Activated CD8-positive, alpha-beta memory T cell treated with anti-CD3 and anti-CD28 coated beads, Interleukin-2, amount 50 U/mL, for 4 hours (primary cell): ENCODE measurements around the gene PBX4.

Experiments
- DNase-seq: peaks from one replicate; pipeline ENCODE4 v3.0.0-alpha.2; 2020

Gene PBX4

GRCh38 chr19:19537075-19538048, 81.1 kb downstream of the PBX4 start:
- DNase-seq: peak; percentile 46

GRCh38 chr19:19535311-19536191, 82.9 kb downstream of the PBX4 start:
- no peak for DNase-seq

- no peak for DNase-seq
These were observed 83.8 kb downstream of the PBX4 start for GRCh38 chr19:19534556-19535265.

DNA sequence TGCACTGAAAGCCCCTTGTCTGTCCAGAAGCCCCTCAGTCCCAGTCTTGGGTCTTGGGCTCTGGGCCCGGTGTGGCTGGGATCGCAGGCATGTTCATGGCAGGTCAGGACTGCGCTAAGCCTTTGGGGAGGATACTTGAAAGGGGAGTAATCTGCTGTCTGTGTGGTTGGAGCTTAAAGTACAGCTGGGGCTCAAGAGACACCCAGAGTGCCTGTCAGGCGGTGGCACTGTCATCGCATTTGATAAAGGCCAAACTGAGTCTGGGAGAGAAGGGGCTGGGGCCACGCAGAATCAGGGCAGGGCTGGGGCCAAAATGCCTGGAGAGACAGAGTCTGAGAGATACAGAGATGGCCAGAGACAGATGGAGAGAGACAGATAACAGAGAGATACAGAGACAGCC, 84.6 kb downstream of the PBX4 start:
- no peak for DNase-seq

DNA sequence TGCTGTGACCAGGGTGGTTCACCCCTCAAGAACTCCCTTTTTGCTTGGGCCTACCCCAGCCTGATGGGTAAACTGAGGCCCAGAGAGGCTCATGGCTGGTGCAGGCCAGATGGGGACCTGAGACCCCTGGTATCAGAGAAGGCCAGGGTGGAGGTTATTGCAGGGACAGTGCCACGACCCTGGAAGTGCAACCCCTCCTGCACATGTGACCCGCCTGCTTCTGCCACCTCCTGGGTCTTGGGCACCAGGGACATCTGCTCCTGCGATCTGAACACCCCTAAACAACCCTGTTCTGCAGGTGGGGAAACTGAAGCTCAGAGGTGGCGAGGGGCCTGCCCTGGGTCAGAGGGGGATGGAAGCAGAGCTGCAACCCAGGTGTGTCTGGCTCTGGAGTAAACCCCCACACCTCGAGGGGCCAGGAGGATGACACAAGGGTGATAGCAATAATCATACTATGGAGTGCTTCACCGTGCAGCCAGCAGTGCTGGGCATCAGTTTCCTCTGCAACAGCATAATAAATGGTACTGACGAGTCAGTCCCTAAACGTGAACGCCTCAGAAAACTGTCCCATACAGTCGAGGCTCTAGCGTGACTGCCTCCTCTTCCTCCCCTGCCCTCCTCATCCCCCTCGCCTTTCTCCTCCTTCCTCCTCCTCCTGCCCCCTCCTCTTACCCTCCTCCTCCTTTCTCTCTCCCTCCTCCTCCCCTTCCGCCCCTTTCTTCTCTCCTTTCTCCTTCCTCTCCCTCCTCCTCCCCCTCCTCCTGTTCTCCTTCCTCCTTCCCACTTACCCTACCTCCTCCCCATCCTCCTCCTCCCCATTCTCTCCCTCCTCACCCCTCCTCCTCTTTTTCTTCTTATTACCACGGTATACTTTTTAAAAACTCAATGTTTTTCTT, 85.4 kb downstream of the PBX4 start:
- no peak for DNase-seq

GRCh38 chr19:19531951-19532805, 86.3 kb downstream of the PBX4 start:
- peak; percentile 92 for DNase-seq

DNA sequence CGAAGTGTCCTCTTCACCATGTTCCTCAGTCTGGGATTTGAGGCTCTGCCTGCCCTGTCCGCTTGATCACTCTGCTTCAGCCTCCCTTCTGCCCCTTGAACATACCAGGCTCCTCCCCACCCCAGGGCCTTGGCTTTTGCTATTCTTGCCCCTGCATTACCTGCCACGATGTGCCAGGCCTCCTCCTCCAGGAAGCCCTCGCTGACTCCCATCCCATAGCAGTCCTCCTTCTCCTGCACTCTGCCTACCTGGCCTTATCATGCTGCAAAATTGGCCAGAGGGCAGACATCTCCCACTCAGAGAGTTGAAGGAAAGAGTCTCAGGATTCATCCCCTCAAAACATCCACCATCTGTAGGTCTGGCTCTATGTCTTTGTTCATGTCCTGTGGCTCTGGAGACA, 87.6 kb downstream of the PBX4 start:
- no peak for DNase-seq

GRCh38 chr19:19530423-19530804, 88.1 kb downstream of the PBX4 start:
- DNase-seq: no peak

GRCh38 chr19:19529783-19530422, 88.6 kb downstream of the PBX4 start:
- DNase-seq: no peak

DNA sequence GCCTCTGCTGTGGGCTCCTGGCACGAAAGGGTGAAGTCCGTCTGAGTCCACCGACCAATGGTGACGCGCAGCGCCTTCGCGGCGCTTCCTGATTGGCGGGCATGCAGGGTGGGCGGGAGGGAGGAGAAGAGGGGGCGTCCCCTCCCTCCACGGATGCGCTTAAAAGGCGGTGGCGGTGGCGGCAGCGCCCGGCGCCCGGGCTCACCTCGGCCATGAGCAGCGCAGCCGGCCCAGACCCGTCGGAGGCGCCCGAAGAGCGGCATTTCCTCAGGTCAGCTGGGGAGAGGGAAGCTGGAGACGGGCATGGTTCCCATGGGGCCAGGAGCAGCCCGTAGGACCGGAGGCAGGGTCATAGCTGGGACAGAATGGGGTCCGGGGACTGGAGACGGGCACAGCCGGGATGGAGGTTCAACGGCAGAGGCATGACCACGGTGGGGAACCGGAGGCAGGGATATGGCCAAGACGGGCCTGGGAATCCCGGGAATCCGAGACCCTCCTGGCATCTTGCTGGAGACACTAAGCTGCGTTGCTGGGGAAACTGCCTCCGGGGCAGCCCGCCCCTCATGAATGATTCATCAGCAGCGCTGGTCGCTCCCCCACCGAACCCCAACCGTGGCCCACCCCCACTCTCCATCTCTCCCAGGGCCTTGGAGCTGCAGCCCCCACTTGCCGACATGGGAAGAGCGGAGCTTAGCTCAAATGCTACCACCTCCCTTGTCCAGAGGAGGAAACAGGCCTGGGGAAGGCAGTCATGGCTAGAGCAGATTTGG, 89.6 kb downstream of the PBX4 start, which contains the start of gene YJEFN3:
YJEFN3 (plus strand) TSS at position 191 of the 770 bp plus-strand sequence; CDS start at position 213, 22 bp downstream.
- DNase-seq: no peak

DNA sequence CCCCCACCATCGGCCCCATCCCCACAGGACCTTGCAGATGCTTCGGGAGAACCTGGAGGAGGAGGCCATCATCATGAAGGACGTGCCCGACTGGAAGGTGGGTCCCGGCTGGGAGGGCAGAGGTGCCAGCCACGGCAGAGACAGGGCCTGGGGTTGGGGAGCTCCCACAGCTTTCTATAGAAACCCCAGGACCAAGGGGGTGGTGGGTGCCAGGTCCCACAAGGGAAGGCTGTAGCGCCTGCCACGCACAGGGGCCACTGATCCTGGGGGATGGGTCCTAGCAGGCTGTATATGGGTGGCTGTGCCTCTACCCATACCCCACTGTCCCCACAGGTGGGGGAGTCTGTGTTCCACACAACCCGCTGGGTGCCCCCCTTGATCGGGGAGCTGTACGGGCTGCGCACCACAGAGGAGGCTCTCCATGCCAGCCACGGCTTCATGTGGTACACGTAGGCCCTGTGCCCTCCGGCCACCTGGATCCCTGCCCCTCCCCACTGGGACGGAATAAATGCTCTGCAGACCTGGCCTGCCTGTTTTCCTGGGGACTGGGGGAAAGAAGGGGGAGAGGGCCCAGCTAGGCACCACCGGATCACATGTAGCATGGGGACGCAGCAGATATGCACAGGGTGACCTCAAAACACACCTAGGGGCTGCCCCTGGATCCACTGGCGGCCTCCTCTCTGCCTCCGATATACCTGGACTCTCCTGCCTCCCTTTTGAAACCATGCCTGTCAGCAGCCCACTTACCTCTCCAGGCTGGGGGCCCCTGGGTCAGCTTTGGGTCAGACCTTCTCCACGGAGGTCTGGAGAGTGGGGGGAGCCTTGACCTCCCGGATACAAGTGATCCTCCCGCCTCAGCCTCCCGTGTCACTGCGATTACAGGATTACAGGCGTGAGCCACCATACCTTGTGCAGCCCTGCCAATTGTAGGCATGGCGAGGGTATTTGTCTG, 90.5 kb downstream of the PBX4 start:
- no peak for DNase-seq

- no peak for DNase-seq
These were observed 91.2 kb downstream of the PBX4 start for GRCh38 chr19:19527371-19527656.

- DNase-seq: no peak
These were observed 91.7 kb downstream of the PBX4 start for GRCh38 chr19:19526581-19527370.

- DNase-seq: no peak
These were observed 92.7 kb downstream of the PBX4 start for GRCh38 chr19:19525611-19526380.

DNA sequence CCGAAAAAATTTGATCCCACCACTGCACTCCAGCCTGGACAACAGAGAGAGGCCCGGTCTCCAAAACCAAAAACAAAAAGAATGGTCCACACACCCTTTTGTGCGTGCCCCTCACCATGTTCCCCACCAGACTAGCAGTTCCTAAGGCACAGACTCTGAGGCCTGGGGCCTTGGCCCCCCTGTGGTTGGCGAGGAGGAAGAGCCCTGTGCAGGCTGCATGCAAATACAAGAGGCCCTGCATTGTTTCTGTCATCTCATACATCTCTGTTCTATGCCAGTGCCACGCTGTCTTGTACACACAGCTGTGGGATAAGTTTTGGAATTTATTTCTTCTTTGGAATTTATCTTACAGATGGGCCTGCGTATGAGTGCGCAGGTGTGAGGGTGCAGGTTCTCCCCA, 94.4 kb downstream of the PBX4 start:
- no peak for DNase-seq

DNA sequence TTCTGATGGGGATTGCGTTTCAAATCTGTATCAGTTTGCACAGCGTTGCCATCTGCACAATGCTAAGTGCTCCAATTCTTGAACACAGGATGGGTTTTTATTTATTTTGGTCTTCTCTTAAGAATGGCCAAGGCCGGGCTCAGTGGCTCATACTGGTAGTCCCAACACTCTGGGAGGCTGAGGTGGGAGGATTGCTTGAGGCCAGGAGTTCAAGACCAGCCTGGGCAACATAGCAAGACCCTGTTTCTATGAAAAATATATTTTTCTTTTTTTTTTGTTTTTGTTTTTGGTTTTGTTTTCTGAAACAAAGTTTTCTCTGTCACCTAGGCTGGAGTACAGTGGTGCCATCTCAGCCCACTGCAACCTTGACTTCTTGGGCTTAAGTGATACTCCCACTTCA, 95.3 kb downstream of the PBX4 start:
- DNase-seq: no peak

DNA sequence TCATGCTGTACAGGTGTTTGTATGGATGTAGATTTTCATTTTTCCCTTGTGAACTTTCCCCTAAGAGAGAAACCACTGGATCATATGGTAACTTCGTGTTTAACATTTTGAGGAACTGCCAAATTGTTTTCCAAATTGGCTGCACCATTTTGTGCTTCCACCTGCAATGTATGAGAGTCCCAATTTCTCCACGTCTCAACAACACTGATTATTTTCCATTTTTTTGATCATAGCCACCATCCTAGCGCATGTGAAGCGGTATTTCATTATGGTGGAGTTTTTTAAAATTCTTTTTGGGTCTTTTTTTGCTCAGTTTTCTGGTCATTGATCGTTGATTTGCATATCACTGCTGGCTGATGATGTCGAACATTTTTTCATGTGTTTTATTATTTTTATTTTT, 97.5 kb downstream of the PBX4 start:
- no peak for DNase-seq
